MM.1S (cell line): ENCODE measurements around the gene RTN4.

ENCODE experiments used
- DNase-seq: peaks from one replicate; pipeline ENCODE4 v3.0.0-alpha.2; 2015
- H2AFZ ChIP-seq: fragments of 300-600 bp; sonication (generic); 2 replicates; pipeline ENCODE4 v1.6.0; 2016; ENCODE audit warnings: antibody characterized with exemption, low read length
- H3F3A ChIP-seq: fragments of 300-600 bp; sonication (generic); 2 replicates; pipeline ENCODE4 v1.6.1; 2016; ENCODE audit warnings: mild to moderate bottlenecking, antibody characterized with exemption, low read length, moderate library complexity, mixed read lengths; ENCODE audit not compliant: insufficient read depth
- H3K27ac ChIP-seq: fragments of 300-600 bp; sonication (generic); 2 replicates; pipeline ENCODE4 v1.5.1; 2016; ENCODE audit warnings: mild to moderate bottlenecking, low read length
- H3K27me3 ChIP-seq: fragments of 300-600 bp; sonication (generic); replicated peaks from 2 replicates; pipeline ENCODE4 v1.6.0; 2016; ENCODE audit warnings: low read length; ENCODE audit not compliant: insufficient read depth
- H3K36me3 ChIP-seq: fragments of 300-600 bp; sonication (generic); replicated peaks from 2 replicates; pipeline ENCODE4 v1.6.1; 2016; ENCODE audit warnings: mild to moderate bottlenecking, low read length, mixed read lengths; ENCODE audit not compliant: insufficient read depth
- H3K4me1 ChIP-seq: fragments of 300-600 bp; sonication (generic); 2 replicates; pipeline ENCODE4 v1.6.1; 2016; ENCODE audit warnings: low read length, mixed read lengths
- H3K4me2 ChIP-seq: fragments of 300-600 bp; sonication (generic); 2 replicates; pipeline ENCODE4 v1.6.0; 2016; ENCODE audit warnings: low read depth, low read length
- H3K4me3 ChIP-seq: fragments of 300-600 bp; sonication (generic); 2 replicates; pipeline ENCODE4 v1.5.1; 2016; ENCODE audit warnings: low read length, mixed read lengths
- H3K79me2 ChIP-seq: fragments of 300-600 bp; sonication (generic); 2 replicates; pipeline ENCODE4 v1.6.1; 2016; ENCODE audit warnings: mixed run types, low read length, mixed read lengths
- H3K9ac ChIP-seq: fragments of 300-600 bp; sonication (generic); 2 replicates; pipeline ENCODE4 v1.6.1; 2016; ENCODE audit warnings: low read length, mixed read lengths
- H3K9me2 ChIP-seq: fragments of 300-600 bp; sonication (generic); replicated peaks from 2 replicates; pipeline ENCODE4 v1.6.1; 2016; ENCODE audit warnings: mild to moderate bottlenecking, low read length, mixed read lengths; ENCODE audit not compliant: insufficient read depth
- H3K9me3 ChIP-seq: fragments of 300-600 bp; sonication (generic); replicated peaks from 2 replicates; pipeline ENCODE4 v1.6.1; 2016; ENCODE audit warnings: mild to moderate bottlenecking, low read length, mixed read lengths; ENCODE audit not compliant: insufficient read depth
- H4K20me1 ChIP-seq: fragments of 300-600 bp; sonication (generic); 2 replicates; pipeline ENCODE4 v1.6.1; 2016; ENCODE audit warnings: mild to moderate bottlenecking, low read length, moderate library complexity, mixed read lengths; ENCODE audit not compliant: insufficient read depth
- EZH2 ChIP-seq: fragments of 300-600 bp; sonication (generic); optimal IDR thresholded peaks from 2 replicates; pipeline ENCODE3; 2017; ENCODE audit warnings: low read depth, mild to moderate bottlenecking, antibody characterized with exemption, low read length, mixed read lengths
- EZH2phosphoT487 ChIP-seq: fragments of 300-600 bp; sonication (generic); IDR thresholded peaks from 2 replicates; pipeline ENCODE4 v1.6.1; 2018; ENCODE audit warnings: antibody characterized with exemption, low read length
- TF ChIP-seq, protein P1 (sequence below): fragments of 300-600 bp; sonication (generic); IDR thresholded peaks from 2 replicates; pipeline ENCODE4 v1.5.1; 2016; ENCODE audit warnings: antibody characterized with exemption, low read length, mixed read lengths

Gene RTN4

DNA sequence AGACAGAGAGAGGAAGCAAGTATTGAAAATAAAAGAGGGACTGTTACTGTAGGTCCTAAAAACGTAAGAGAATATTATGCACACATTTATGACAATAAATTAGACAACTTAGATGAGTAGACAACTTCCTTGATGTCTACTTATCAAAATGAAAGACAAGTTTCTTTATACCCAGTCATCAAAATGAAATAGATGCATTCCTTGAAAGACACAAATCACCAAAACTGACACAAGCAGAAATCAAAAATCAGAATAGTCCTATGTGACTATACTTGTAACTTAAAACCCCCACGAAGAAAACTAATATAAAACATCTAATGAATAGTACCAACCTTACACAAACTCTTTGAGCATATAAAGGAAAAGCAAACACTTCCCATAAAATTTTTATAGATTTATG, 14.5 kb downstream of the RTN4 start:
- H3K27ac ChIP-seq: no peak overlapping the region
- TF ChIP-seq, protein P1, sequence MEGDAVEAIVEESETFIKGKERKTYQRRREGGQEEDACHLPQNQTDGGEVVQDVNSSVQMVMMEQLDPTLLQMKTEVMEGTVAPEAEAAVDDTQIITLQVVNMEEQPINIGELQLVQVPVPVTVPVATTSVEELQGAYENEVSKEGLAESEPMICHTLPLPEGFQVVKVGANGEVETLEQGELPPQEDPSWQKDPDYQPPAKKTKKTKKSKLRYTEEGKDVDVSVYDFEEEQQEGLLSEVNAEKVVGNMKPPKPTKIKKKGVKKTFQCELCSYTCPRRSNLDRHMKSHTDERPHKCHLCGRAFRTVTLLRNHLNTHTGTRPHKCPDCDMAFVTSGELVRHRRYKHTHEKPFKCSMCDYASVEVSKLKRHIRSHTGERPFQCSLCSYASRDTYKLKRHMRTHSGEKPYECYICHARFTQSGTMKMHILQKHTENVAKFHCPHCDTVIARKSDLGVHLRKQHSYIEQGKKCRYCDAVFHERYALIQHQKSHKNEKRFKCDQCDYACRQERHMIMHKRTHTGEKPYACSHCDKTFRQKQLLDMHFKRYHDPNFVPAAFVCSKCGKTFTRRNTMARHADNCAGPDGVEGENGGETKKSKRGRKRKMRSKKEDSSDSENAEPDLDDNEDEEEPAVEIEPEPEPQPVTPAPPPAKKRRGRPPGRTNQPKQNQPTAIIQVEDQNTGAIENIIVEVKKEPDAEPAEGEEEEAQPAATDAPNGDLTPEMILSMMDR: no peak
- TF ChIP-seq EZH2: no peak
- TF ChIP-seq EZH2phosphoT487: no peak
- H3K27me3 ChIP-seq: no peaks in the 10 kb centered on the region
- H3K4me2 ChIP-seq: no peak overlapping the region
- H2AFZ ChIP-seq: no peak overlapping the region
- no peak for DNase-seq
- no peaks in the 10 kb centered on the region for H3K9me3 ChIP-seq
- H3K4me3 ChIP-seq: no peak overlapping the region
- H3K9me2 ChIP-seq: no peaks in the 10 kb centered on the region
- H3K79me2 ChIP-seq: peaks cover 96% of the 10 kb centered on the region
- peaks cover 10% of the 10 kb centered on the region for H3K4me1 ChIP-seq
- H3F3A ChIP-seq: peaks cover 5% of the 10 kb centered on the region; the same call in 1 of the 2 replicates
- no peaks in the 10 kb centered on the region; the same call in 1 of the 2 replicates for H4K20me1 ChIP-seq
- H3K36me3 ChIP-seq: no peaks in the 10 kb centered on the region
- no peak overlapping the region for H3K9ac ChIP-seq

DNA sequence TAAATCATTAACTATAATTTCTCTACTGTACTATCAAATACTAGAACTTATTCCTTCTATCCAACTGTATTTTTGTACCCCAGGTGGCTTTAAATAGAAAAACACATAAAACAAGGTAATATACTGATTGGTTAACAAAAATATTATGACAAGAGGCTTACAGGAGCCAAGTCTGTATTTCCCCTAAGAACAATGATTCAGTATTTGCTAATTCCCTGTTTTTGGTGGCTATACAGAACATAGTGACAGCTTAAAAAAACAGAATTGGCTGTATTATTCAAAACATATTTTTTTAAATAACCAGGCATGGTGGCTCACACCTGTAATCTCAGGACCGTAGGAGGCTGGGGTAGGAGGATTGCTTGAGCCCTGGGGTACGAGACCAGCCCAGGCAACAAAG, 16.3 kb downstream of the RTN4 start:
- H3K9me3 ChIP-seq: no peaks in the 10 kb centered on the region
- no peaks in the 10 kb centered on the region for H3K36me3 ChIP-seq
- peaks cover 96% of the 10 kb centered on the region for H3K79me2 ChIP-seq
- H3K4me3 ChIP-seq: no peak overlapping the region
- H3K4me1 ChIP-seq: peaks cover 10% of the 10 kb centered on the region
- no peak overlapping the region for H3K4me2 ChIP-seq
- no peak overlapping the region for H2AFZ ChIP-seq
- TF ChIP-seq, protein P1: no peak
- TF ChIP-seq EZH2phosphoT487: no peak
- no peak for TF ChIP-seq EZH2
- peaks cover 5% of the 10 kb centered on the region; the same call in 1 of the 2 replicates for H3F3A ChIP-seq
- H4K20me1 ChIP-seq: no peaks in the 10 kb centered on the region; the same call in 1 of the 2 replicates
- H3K27me3 ChIP-seq: no peaks in the 10 kb centered on the region
- H3K9ac ChIP-seq: no peak overlapping the region
- no peaks in the 10 kb centered on the region for H3K9me2 ChIP-seq
- H3K27ac ChIP-seq: no peak overlapping the region
- DNase-seq: no peak

GRCh38 chr2:55033076-55033742, 17.0 kb downstream of the RTN4 start:
- Histone ChIP-seq H3K79me2 (peaks cover 96% of the 10 kb centered on the region), H3K36me3 (no peaks in the 10 kb centered on the region), H3K4me2 (no peak overlapping the region), H3K9me3 (no peaks in the 10 kb centered on the region), H3K27ac (no peak overlapping the region), H4K20me1 (no peaks in the 10 kb centered on the region; the same call in 1 of the 2 replicates), H3F3A (peaks cover 5% of the 10 kb centered on the region; the same call in 1 of the 2 replicates), H3K4me3 (no peak overlapping the region), H2AFZ (no peak overlapping the region), H3K9me2 (no peaks in the 10 kb centered on the region), H3K9ac (no peak overlapping the region), H3K27me3 (no peaks in the 10 kb centered on the region), H3K4me1 (peaks cover 10% of the 10 kb centered on the region)
- peak; percentile 78 for DNase-seq
- TF ChIP-seq EZH2phosphoT487 (no peak), EZH2 (no peak)
- TF ChIP-seq, protein P1: no peak
